Measurements from ENCODE around the gene KIAA1755.

GRCh38 chr20:38308047-38308438 is 47.5 kb upstream of the KIAA1755 start:
- TF ChIP-seq CTCF (IDR thresholded peaks at IDR 0.05; ENCODE audit: low read depth, low read length) (no peak), POLR2A (IDR thresholded peaks at IDR 0.05; ENCODE audit: extremely low read depth, insufficient read length) (no peak)
